Measurements from ENCODE around the gene CCDC74A. TPM values are rescaled to one million over a fixed set of nuclear protein-coding genes. Genes with fewer than 3 reads are reported as not detected.
"Not testable (repeated sequence)": the region's sequence is repeated elsewhere in the genome, so short reads cannot be mapped to it uniquely, and the experiment has no call there.

Gene CCDC74A
- total RNA-seq, 1 donor from 2014 or later, result 2.0 TPM

- no peak for DNase-seq (ENCODE audit: low spot score)
These were observed 29.3 kb downstream of the CCDC74A start for GRCh38 chr2:131556998-131557397.

- no peak for DNase-seq (ENCODE audit: low spot score)
These were observed 30.1 kb downstream of the CCDC74A start for GRCh38 chr2:131557558-131558321.

- DNase-seq (ENCODE audit: low spot score), result no peak
These were observed 38.7 kb downstream of the CCDC74A start for GRCh38 chr2:131566371-131566770.

- DNase-seq (ENCODE audit: low spot score), result no peak
These were observed 40.2 kb downstream of the CCDC74A start for GRCh38 chr2:131567891-131568290.

GRCh38 chr2:131568401-131568800 is 40.7 kb downstream of the CCDC74A start:
- DNase-seq (ENCODE audit: low spot score), result not testable (repeated sequence)

- DNase-seq (ENCODE audit: low spot score), result no peak
These were observed 44.5 kb downstream of the CCDC74A start for GRCh38 chr2:131572175-131572574.

GRCh38 chr2:131577812-131578211 is 50.1 kb downstream of the CCDC74A start:
- DNase-seq (ENCODE audit: low spot score), result no peak

GRCh38 chr2:131580187-131580586 is 52.5 kb downstream of the CCDC74A start:
- no peak for DNase-seq (ENCODE audit: low spot score)

Other genes with a start within 250 kb of the CCDC74A start
- 0.13 TPM for gene RAB6D, start 163.7 kb upstream of the CCDC74A start, total RNA-seq
- not detected for gene TUBA3D, start 51.8 kb upstream of the CCDC74A start, total RNA-seq
- 59.1 TPM for gene MZT2A, start 35.5 kb upstream of the CCDC74A start, total RNA-seq